ENCODE results near the gene STXBP5.
A peak's percentile ranks its signal among the peaks of the same experiment; 100 is the strongest.

STXBP5 gene

DNA sequence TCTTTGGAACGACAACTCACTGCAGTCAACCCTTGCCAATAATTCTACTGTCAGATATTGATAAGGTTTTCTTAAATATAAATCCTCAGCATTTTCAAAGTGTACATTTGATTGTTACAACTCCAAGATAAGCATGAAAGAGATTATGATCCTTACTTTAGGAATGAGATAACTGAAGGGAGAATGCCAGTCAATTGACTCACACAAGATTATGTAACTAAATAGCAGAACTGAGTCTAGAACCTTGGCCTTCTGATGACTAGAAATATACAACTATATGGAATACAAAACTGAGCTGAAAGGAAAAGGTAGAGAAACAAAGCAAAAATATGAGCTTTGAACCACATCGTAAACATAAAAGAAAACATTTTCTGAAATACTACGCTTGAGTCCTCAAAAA is 26.9 kb upstream of the STXBP5 start:
- DNase-seq, result no peak

DNA sequence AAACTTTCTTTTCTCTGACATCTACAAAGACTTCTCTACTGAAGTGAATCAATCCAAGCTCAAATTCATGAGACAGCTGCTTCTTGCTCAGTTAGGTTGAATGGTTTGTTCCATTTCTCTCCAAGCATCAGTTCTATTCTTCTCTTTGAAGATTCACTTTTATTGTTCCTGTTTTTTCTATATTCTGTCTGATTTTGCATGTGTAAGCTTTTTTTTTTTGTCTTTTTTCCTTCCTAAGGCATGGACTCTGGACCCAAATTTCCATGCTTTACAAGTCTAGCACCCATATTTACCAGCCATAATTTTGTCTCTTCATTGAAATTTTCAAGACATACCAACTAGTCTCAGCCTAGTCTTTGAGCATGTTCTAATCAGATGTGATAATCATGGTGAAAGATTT is 25.9 kb upstream of the STXBP5 start:
- DNase-seq, result no peak

GRCh38 chr6:147179809-147180208 is 24.4 kb upstream of the STXBP5 start:
- no peak for DNase-seq

DNA sequence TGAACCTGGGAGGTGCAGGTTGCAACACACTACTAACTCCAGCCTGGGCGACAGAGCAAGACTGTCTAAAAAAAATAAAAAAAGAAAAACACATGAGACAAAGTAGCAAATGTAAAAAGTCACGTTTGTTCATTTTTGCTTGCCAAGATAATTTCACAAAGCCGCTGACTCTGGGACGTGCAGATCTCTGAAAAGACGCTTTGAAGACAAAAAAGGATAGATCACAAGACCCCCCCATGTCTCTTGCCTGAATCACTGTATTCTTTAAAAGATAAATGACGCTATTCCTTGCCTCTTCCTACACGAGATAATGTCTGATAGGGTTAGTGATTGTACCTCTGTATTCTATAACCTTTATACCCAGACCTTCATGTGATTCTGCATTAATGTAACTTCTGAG is 23.3 kb upstream of the STXBP5 start:
- DNase-seq, result no peak

DNA sequence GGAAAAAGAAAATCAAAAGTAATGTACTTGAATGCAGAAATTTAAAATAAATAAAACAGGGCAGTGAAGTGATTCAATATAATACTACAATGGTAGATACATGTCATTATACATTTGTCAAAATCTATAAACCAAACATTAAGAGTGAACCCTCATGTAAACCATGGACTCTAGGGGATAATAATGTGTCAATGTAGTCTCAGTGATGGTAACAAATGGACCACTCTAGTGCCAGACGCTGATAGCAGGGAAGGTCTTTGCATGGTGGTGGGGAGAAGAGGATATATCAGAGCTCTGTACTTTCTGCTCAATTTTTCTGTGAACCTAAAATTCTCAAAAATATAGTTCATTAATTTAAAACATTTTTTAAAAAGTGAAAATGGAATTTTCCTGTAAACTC is 19.8 kb upstream of the STXBP5 start:
- no peak for DNase-seq

GRCh38 chr6:147185216-147185615 is 19.0 kb upstream of the STXBP5 start:
- DNase-seq, result no peak

GRCh38 chr6:147190556-147190955 is 13.7 kb upstream of the STXBP5 start:
- DNase-seq, result peak in 2 of 56 donors; percentile 10 to 18

DNA sequence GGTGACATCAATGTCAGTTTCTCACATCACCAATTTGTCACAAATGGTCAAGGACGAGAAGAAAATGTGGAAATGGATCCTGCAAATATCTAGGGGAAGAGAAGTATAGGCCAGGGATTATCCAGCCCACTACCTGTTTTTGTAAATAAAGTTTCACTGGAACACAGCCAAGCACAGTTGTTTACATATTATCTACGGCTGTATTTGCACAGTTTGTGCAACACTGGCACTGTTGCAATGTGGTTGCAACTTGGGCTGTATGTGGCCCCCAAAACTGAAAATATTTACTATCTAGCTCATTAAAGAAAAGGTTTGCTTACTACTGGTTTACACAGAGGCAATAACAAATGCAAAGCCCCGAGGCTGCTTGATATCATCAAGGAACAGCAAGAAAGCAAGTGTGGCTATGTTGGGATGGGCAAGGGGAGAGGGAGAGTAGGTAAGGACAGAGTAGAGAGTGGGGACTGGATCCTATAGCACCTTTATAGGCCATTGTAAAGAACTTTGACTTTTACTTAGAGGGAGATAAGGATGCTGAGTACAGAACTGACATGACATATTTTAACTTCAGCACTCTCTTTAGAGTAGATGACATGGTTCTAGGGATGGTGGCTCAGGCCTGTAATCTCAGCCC is 11.8 kb upstream of the STXBP5 start:
- DNase-seq, result no peak

GRCh38 chr6:147194652-147195411 is 9.4 kb upstream of the STXBP5 start:
- DNase-seq, result no peak

GRCh38 chr6:147195510-147195909 is 8.7 kb upstream of the STXBP5 start:
- DNase-seq, result no peak

GRCh38 chr6:147195987-147196386 is 8.2 kb upstream of the STXBP5 start:
- no peak for DNase-seq

DNA sequence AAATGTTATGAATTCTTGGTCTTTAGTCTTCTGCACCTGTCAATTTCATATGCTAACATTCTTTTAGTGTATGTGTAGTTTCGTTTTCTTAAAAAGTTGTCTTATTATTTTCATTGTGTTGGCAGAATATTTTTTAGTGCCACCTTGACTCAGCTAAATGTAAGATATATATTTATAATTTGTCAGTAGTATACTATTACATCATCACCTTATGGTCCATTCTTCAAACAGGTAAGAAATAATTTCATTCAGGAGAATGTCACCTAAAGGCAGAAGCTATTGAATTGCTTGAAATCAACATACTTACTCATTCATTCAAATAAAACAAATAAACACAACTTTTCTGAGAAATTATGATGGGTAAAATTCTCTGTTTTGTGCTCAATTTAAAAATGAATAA is 3.5 kb upstream of the STXBP5 start:
- DNase-seq, result no peak

- peak in 10 of 56 donors; percentile 5 to 62 (median 24) for DNase-seq
Measured at GRCh38 chr6:147201885-147202515, 2.2 kb upstream of the STXBP5 start.

- peak; percentile 8 to 96 (median 82) for DNase-seq
Measured at GRCh38 chr6:147202516-147203310, 1.5 kb upstream of the STXBP5 start.

- DNase-seq, result peak in 53 of 56 donors; percentile 7 to 89 (median 57)
Measured at GRCh38 chr6:147203311-147204059, 732 bp upstream of the STXBP5 start.

DNA sequence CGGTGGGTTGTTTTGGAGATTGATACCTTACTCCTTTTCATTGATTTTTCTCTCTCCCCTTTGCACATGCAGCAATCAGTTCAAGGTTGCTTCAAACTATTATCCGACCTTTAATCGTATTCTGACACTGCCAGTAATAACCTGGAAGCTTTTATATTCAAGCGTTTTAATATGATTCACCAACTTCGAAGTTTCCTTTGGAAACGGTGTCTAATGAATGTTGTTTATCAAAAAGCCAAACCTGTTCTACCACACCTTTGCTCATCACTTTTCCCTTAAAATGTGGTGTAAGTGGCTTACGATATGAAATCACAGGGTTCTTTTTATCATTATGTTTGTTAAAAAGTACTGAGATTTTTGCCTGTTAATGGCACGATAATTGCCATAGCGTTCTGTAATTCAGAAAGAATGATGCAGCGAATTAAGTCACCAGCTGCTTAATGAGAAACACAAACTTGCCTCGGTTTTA is 660 bp downstream of the STXBP5 start:
- DNase-seq, result no peak

DNA sequence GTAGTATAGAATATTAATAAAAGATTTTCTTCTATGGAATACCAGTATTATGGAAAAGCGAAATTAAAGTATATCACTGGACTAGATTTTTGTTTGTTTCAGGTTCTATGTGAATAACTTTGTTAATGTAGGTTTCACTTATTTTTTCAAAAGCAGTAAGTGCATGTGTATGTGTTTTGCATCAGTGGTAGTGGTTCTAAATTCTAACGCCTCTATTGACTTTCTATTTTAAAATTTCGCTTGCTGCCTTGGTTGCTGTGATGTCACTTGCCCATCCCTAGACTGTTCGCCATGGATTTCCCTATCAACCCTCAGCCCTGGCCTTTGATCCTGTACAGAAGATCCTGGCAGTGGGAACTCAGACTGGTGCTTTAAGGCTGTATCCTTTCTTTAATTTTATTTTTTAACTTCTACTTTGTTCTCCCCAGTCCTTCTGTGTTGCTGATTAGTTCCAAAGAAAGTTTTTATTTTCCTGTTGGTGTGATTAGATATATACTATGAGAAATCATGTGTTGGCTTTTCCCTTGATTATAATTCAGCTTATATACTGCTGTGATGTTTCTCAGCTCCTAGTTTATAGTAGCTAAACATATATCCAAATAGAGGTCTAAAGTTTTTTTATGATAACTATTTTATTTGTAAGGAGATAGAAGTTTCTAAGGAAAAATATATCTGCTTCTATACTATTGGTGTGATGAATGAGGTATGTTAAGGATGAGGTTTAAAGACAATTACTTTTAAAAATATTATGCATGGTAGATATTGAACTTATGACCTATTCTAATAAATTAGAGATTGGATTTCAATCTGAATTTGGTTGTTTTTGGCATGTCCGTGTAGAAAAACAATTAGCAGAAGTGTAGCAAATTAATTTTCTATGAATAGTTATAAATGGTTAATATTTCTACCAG is 1.7 kb downstream of the STXBP5 start:
- peak in 7 of 56 donors; percentile 1 to 24 (median 8) for DNase-seq

DNA sequence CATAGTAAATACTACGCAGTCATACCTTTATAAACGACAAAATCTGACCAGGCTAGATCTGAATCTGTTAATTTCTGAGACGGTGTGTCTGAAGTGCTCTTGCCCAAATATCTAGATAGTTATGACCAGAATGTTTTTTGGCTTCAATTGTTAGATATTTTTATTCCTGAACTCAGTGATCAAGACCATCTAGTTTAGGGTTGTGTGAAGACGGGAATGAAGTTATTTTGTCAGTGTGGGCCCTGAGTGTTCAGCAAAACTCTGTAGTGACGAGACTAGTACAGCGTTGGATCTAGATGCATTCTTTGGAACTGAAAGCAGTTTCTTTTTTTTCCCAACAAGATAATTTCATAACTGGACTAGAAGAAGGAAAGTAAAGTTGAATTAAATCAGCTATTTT is 3.1 kb downstream of the STXBP5 start:
- DNase-seq, result no peak

- no peak for DNase-seq
Measured at GRCh38 chr6:147207837-147208754, 3.9 kb downstream of the STXBP5 start.

Measured in amygdala (tissue), 56 donors.